Inferior parietal cortex (tissue), 1 donor: ENCODE results near the gene IQSEC3.

ENCODE experiments used
- DNase-seq: peaks from one replicate; pipeline ENCODE4 v3.0.0-alpha.2; 2016; ENCODE audit errors: extremely low spot score

IQSEC3 gene

GRCh38 chr12:138898-139534 is 72.4 kb downstream of the IQSEC3 start:
- no peak for DNase-seq

- DNase-seq = no peak
These were observed 73.0 kb downstream of the IQSEC3 start for GRCh38 chr12:139585-139984.

GRCh38 chr12:140162-140561 is 73.6 kb downstream of the IQSEC3 start:
- no peak for DNase-seq

- no peak for DNase-seq
These were observed 77.5 kb downstream of the IQSEC3 start for GRCh38 chr12:143964-144649.

- no peak for DNase-seq
These were observed 78.2 kb downstream of the IQSEC3 start for GRCh38 chr12:144650-145284.

- no peak for DNase-seq
These were observed 78.9 kb downstream of the IQSEC3 start for GRCh38 chr12:145369-145960.

GRCh38 chr12:147242-147641 is 80.7 kb downstream of the IQSEC3 start:
- DNase-seq = no peak

GRCh38 chr12:148676-149416 is 82.3 kb downstream of the IQSEC3 start:
- no peak for DNase-seq

GRCh38 chr12:151579-151978 is 85.0 kb downstream of the IQSEC3 start:
- DNase-seq = no peak

GRCh38 chr12:152440-152839 is 85.9 kb downstream of the IQSEC3 start:
- DNase-seq = no peak

GRCh38 chr12:153080-153746 is 86.6 kb downstream of the IQSEC3 start:
- no peak for DNase-seq

- DNase-seq = no peak
These were observed 87.5 kb downstream of the IQSEC3 start for GRCh38 chr12:154058-154457.

GRCh38 chr12:155006-155405 is 88.4 kb downstream of the IQSEC3 start:
- no peak for DNase-seq

GRCh38 chr12:155646-156045 is 89.1 kb downstream of the IQSEC3 start:
- DNase-seq = no peak

GRCh38 chr12:156945-157344 is 90.4 kb downstream of the IQSEC3 start:
- DNase-seq = no peak

- no peak for DNase-seq
These were observed 91.1 kb downstream of the IQSEC3 start for GRCh38 chr12:157644-158043.

GRCh38 chr12:159156-159782 is 92.7 kb downstream of the IQSEC3 start:
- no peak for DNase-seq

GRCh38 chr12:160858-161257 is 94.3 kb downstream of the IQSEC3 start:
- DNase-seq = no peak

- DNase-seq = no peak
These were observed 95.3 kb downstream of the IQSEC3 start for GRCh38 chr12:161823-162222.

GRCh38 chr12:162467-163307 is 96.1 kb downstream of the IQSEC3 start:
- no peak for DNase-seq
